LoVo (cell line): ENCODE data around the gene ARID5B.

Experiments
- DNase-seq: peaks from one replicate; pipeline ENCODE4 v3.0.0-alpha.2; 2016; ENCODE audit warnings: low spot score

ARID5B gene

DNA sequence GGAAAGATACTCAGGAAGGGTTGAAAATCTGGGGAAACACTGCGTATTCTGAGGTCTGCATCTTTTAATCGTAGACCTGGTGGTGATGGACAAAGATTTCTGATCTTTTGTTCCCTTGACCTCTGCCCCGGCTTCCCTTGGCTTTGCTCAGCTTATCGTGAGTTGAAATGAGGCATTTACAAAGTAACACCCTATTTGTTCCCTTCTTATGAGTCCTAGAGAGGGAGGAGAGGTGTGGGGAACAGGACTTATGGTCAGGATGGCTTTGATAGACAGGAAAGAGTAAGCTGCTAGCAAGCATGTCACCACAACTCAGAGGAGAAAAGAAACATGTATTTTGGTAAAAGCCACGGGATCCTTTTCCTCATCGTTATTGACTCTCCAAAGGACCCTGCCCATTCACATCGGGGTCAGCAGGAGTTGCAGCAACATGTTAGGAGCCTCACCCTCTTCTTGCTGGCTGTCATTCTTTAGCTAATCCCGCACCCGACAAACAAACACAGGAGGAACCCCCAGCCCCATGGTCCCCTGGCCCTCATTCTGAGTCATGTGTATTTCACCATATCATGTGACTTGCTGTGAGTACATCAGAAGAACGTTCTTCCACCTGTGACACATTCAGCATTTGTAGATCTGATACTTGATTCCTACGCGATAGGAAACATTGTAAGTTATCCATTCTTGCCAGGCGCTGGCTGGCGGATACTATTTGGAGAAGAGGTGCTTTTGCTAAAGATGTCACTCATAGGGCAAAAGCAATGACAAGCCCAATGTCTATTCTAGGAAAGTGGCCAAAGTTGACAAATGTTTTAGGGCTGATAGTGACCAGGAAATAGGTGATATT, 197.0 kb downstream of the ARID5B start:
- DNase-seq, result no peak

DNA sequence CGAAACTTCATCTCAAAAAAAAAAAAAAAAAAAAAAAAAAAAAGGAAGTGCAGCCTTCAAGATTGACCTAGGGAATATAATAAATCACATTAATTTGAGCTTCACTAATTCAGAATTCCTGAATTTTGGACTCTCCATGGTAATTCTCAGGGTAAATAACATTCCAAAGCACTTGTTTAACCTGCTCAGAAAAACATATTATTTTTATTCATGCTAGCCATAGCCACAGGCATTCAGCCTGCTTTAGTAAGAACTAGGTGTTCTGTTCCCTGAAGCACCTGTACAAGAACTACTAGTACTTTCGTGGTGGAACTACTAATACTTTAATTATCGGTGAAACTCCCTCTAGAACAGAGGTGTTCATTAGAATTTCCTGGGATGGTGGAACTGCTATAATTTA, 197.8 kb downstream of the ARID5B start:
- no peak for DNase-seq

DNA sequence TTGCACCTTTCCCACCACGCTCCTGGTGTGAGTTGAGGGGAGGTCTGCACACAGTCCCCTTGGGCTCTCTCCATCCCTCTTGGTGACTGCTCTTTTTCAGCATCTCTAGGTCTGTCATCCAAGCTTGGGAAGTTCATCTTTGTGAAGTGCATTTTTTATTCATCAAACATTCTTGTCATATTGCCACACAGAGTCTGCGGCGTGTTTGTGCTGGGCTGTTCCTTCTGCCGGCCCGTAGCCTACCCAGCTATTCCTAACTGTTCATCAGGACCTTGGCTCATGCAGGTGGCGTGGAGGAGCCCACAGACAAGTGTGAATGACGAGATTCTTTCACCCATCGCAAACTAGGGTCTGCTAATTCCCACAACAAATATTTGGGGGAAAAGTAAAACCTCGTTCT, 202.4 kb downstream of the ARID5B start:
- no peak for DNase-seq

DNA sequence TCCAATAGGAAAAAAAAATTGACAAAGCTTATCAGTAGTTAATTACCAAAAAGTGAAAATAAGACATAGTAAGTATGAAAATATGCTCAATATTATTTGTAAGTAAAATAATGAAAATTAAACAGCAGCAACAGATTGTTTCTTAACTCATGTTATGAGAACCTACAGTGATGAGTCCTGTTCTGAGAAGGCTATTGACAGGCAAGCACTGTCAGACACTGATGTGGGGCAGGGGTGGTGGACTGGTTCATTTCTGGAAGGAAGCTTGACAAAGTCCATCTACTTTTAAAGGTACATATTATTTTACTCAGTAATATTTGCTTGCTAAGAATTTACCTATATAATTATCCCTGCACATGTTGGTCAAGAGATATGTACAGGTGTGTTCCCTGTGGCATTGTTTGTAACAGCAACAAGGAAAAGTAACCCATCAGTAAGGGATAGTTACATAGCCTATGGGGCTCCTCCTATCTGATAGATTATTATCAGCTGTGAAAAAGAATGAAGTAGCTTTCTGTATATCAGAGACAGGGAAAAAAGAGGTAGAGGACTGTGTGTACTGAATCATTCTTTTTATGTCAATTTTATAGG, 205.5 kb downstream of the ARID5B start:
- no peak for DNase-seq

DNA sequence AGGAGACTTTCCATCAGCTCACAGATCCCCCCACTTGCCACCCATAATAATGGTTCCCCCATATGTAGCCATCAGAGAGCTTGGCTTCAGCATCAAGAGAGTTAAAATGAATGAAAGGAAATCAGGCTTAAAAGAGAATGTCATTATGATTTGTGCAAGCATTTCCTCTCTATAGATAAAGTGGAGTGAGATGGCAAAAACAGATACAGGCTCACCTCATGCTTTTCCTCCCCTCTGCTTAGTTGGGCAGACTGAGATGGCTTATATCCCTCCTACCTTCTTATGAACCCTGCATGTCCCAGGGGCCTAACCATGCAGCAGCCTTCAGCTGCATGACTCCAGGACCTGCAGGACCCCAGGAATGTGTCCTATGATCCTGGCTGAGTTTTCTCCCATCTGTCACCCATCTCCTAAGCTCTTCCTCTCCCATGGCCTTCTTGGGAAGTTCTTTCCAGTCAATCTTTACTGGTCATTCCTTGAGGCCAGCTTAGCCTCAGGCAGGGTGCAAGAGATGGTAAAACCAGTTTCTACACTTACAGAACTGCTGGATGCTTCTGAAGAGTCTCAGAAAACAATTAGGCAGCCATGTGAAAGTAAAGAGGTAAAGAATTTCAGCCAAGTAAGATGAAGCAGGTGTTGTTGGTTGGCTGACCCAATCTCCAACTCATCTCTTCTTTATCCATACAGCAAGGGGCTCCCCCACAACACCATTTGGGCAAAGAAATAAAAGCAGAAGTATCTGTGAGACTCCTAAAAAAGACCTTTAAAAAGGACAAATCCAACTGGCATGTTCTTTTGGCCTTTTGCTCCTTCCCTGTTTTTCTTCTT, 207.5 kb downstream of the ARID5B start:
- no peak for DNase-seq

DNA sequence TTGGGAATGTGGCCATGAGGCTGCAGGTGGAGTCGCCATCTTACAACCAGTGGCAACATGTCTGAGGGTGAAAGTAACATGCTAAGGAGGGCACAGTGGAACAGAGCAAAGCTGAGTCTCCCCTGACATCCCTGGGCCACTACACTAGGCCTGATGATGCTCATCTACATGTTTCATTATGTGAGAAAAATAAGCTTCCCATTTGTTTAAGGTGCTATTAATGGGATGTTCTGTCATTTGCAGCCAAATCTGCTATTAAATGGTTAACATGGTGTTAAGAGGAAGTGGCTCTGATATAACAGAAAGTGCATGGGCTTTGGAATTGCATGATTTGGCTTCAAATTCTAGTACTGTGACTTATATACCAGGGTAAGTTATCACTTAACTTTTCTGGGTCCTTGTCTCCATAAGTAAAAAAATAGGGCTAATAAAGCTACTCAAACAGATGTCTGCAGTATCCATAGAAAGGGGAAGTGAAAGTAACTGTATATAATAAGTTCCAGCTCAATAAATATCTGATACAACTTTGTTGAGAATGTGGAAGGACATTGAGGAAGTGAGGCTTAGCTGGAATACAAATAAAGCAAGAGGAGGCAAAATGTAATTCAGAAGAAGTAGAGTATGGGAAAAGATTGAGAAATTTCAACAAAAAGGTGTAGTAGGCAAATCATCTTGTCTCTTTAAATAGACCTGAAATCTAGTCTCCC, 208.2 kb downstream of the ARID5B start:
- no peak for DNase-seq

DNA sequence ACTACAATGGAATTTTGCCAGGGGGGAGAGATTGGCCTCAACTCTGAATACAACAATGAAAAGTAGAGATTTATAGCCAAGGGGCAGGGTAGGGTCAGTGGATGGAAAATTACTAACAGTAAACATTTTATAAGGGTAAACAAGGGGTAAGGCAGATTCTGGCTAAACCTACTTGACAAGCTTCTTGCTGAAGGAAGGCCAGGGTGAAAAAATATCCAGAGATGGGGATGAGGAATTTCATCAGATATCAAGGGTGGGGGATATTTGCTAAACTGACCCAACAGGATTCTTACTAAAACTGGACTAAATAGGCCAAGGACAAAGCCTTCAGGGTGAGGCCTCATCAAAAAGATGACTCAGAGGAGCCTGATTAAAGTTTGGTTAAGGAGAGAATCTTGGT, 210.8 kb downstream of the ARID5B start:
- no peak for DNase-seq

DNA sequence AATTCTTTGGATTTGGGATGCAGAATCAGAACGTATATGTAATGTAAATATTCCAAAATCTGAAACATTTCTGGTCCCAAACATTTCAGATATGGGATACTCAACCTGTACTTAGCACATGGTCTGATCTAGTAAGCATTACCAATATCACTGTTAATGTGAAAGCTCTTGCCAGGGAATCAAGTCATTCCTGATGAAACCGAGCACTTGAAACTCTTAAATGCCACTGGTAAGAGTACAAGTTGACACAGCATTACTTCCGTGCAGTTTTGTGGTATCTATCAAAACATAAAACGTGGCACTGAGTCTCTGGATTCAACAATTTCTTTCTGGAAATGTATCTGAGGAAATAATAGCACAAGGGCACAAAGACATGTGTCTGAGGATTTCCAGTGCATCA, 211.5 kb downstream of the ARID5B start:
- no peak for DNase-seq

DNA sequence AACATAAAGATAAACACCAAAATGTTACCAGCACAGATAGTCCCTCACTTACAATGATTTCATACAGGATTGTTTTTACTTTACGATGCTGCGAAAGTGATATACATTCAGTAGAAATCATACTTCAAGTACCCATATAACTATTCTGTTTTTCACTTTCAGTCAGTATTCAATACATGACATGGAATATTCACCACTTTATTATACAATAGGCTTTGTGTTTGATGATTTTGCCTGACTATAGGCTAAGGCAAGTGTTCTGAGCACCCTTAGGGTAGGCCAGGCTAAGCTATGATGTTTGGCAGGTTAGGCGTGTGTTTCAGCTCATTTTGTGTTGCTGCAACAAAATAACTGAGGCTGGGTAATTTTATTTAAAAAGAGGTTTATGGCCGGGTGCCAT, 212.2 kb downstream of the ARID5B start:
- no peak for DNase-seq

DNA sequence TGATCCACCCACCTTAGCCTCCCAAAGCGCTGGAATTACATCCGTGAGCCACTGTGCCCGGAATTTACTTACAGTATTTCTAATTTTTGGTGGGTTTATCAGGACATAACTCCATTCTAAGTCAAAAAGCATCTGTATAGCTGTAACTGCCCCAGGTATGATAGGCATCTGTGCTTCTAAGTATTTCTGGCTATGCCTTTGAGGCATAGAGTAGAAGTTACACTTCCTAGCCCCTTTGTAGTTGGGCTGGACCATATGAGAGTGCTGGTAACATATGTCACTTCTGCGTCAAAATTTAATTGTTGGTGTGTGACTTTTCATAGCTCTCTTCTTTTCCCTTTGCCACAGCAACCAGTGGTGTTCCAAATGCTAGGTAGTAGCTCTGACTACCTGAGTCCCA, 213.8 kb downstream of the ARID5B start:
- no peak for DNase-seq

DNA sequence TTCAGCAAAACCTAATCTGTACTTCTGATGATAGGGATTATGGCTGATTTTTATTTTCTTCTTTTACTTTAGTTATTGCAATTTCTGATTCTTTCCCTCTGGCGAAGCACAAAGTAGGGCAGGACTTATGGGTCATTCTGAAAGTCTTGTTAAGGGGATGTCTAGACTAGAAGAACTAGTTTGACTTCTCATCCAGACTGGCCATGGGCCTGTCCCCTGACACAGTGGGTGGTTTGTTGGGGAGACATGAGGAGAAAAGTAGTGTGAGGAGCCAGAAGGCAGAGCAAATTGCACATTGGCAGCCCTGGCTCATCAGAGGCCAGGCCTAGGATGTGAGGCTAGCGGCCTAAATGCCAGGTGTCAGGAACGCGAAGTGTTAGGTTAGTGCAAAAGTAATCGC, 214.3 kb downstream of the ARID5B start:
- no peak for DNase-seq

DNA sequence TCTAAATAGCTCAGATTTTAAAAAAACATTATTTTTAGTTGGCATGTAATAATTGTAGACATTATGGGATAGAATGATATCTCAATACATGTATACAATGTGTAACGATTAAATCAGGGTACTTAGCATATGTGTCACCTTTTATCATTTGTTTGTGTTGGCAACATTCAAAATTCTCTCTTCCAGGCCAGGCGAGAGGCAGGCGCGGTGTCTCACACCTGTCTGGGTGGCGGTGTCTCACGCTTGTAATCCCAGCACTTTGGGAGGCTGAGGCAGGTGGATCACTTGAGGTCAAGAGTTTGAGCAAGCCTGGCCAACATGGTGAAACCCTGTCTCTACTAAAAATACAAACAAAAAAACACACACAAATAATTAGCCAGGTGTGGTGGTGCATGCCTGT, 215.4 kb downstream of the ARID5B start:
- no peak for DNase-seq

DNA sequence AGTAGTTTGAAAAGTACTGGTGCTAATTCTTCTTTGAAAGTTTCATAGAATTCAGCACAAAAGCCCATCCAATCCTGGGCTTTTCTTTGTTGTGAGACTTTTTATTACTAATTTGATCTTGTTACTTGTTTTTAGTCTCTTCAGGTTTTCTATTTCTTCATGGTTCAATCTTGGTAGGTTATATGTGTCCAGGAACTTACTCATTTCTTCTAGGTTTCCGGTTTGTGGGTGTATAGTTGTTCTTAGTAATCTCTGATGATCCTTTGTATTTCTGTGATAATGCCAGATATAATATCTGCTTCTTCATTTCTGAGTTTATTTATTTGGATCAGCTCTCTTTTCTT, 219.7 kb downstream of the ARID5B start:
- no peak for DNase-seq

DNA sequence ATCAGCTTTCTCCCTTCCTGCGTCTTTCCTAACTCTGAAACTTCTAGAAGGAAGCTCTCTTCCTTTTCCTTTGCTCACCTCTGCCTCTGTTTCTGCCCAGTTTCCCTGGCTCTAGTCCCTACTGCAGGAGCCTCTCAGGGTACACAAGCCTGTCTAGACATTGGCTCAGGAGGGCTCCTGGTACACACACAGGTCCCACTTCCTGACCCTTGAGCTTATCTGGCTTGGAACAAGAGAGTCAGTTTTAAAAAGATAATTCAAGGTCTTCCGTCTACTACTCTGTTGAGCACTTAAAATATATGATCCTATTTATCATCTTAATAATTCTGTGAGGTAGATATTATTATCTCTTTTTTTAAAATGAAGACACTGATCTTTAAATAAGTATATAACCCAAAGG, 226.5 kb downstream of the ARID5B start:
- DNase-seq, result no peak

DNA sequence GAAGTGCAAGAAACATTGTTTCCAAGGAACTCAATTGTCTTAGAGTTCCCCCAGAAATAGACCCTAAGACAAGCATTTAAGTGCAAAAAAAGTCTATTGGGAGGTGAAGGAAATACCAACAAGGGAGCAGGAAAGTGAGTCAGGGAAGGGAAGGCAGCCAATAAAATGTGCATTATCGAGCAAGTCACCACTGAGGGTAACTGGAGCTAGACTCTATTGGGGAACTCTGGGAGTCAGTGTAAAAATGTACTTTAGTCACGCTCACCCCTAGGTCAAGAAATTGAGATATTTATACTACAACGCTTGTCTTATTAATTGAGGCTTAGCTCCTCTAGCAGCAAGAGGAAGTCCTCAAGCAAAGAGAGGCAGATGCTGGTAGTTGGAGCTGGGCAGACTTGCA, 229.4 kb downstream of the ARID5B start:
- no peak for DNase-seq

DNA sequence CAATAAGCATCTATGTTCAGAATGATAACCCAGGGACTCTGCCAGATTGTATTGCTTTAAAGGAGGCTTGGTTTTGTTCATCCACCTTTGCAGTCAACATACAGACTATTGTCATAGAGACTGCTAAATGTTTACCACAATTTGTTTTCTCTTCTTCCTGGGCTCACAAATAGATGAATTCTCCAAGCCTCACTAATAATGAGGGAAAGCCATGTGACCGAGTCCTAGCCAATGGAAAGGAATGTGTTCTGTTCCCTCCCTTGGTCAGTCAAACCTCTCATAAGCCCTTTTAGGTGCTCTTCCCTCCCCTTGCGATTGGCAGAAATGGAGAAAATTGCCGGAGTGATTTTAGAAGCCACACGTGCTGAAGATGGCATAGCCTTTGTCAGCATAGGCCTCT, 230.2 kb downstream of the ARID5B start:
- no peak for DNase-seq

DNA sequence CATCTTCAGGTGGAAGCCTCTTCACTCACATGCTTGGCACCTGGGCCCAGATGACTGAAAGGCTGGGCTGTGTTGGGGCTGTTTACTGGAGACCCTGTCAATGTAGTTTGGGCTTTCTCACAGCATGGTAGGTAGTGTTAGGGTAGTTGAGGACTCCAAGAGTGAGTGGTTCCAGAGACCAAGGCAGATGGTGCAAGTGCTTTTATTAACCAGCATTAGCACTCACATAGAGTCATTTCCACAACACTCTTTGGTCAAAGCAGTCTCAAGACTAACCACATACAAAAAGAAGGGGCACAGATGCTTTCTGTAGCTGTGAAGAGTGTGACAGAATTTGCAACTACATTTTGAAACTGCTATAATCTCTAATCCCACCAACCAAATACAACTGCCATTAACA, 232.1 kb downstream of the ARID5B start:
- DNase-seq, result no peak

DNA sequence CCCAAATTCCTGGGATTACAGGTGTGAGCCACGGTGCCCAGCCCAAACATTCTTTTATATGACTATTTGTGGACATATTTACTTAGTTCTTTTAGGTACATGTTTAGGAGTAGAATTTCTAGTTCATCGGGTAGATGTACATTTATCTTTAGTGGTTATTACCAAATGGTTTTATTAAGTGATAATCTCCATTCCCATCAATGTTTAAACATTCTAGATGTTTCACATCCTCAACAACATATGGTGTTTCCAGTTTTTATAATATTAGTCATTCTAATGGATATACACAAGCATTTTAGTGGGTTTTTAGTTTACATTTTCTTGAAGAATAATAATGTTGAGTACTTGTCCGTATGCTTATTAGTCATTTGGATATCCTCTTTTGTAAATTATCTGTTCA, 235.4 kb downstream of the ARID5B start:
- DNase-seq, result no peak
